Bladder microvascular endothelial cell (primary cell): Measurements from ENCODE around the gene ARHGAP40. TPM values are rescaled to one million over a fixed set of nuclear protein-coding genes. Genes with fewer than 3 reads are reported as not detected.

Source experiments
- total RNA-seq: library from RNA; depleted of rRNA; stranded (reverse); fragments of >200 nt; gene quantifications from 2 replicates; pipeline ENCODE4 v1.2.3, GENCODE V29; 2014

ARHGAP40 gene
- not detected in 2 replicates for total RNA-seq

GRCh38 chr20:38601216-38602184, at the start of gene ARHGAP40:
Gene ARHGAP40, plus strand, starts transcription at chr20:38601809.

GRCh38 chr20:38581013-38581412, 20.6 kb upstream of the ARHGAP40 start, which contains the start of gene ADIG:
Gene ADIG, plus strand, starts transcription at chr20:38581197. Its CDS starts 54 bp downstream, at chr20:38581251.

Other genes with a start within 250 kb of the ARHGAP40 start
- gene SNHG17, start 166.5 kb upstream of the ARHGAP40 start, total RNA-seq: 3.1 and 13.7 TPM in 2 replicates
- 15.9 and 39.3 TPM in 2 replicates for gene RALGAPB, start 129.0 kb upstream of the ARHGAP40 start, total RNA-seq
- not detected in 2 replicates for gene ADIG, start 20.6 kb upstream of the ARHGAP40 start, total RNA-seq
- under 0.01 TPM in 1 of 2 replicates, not detected in the other for gene SLC32A1, start 122.7 kb downstream of the ARHGAP40 start, total RNA-seq
- 8.7 and 9.4 TPM in 2 replicates for gene ACTR5, start 146.7 kb downstream of the ARHGAP40 start, total RNA-seq
- 109 and 184 TPM in 2 replicates for gene PPP1R16B, start 203.9 kb downstream of the ARHGAP40 start, total RNA-seq